Hepatocyte (in vitro differentiated cells): ENCODE data around the gene PDGFRA. TPM values are rescaled to one million over a fixed set of nuclear protein-coding genes. Genes with fewer than 3 reads are reported as not detected.
A peak's percentile ranks its signal among the peaks of the same experiment; 100 is the strongest.

Experiments
- DNase-seq: peaks from one replicate; pipeline ENCODE4 v3.0.0-alpha.2; 2016; ENCODE audit warnings: low spot score
- H2AFZ ChIP-seq: fragments of 200-600 bp; sonication (generic); 2 replicates; pipeline ENCODE4 v1.6.0; 2016; ENCODE audit warnings: antibody characterized with exemption, mild to moderate bottlenecking
- H3K27ac ChIP-seq: fragments of 200-600 bp; sonication (generic); 2 replicates; pipeline ENCODE4 v1.5.1; 2016; ENCODE audit warnings: mild to moderate bottlenecking
- H3K27me3 ChIP-seq: fragments of 200-600 bp; sonication (generic); 2 replicates; pipeline ENCODE4 v1.6.1; 2016
- H3K36me3 ChIP-seq: fragments of 200-600 bp; sonication (generic); replicated peaks from 2 replicates; pipeline ENCODE4 v1.5.1; 2016; ENCODE audit warnings: low read depth; ENCODE audit not compliant: insufficient read depth
- H3K4me1 ChIP-seq: fragments of 200-600 bp; sonication (generic); 2 replicates; pipeline ENCODE4 v1.5.1; 2016; ENCODE audit warnings: mild to moderate bottlenecking, moderate library complexity; ENCODE audit not compliant: insufficient read depth
- H3K4me2 ChIP-seq: fragments of 200-600 bp; sonication (generic); 2 replicates; pipeline ENCODE4 v1.6.0; 2016
- H3K4me3 ChIP-seq: fragments of 200-600 bp; sonication (generic); 2 replicates; pipeline ENCODE4 v1.5.1; 2016; ENCODE audit warnings: mild to moderate bottlenecking
- H3K79me2 ChIP-seq: fragments of 200-600 bp; sonication (generic); 2 replicates; pipeline ENCODE4 v1.6.0; 2017; ENCODE audit warnings: mild to moderate bottlenecking
- H3K9me2 ChIP-seq: fragments of 200-600 bp; sonication (generic); replicated peaks from 2 replicates; pipeline ENCODE4 v1.6.0; 2017; ENCODE audit warnings: mild to moderate bottlenecking; ENCODE audit not compliant: insufficient read depth
- H3K9me3 ChIP-seq: fragments of 200-600 bp; sonication (generic); 2 replicates; pipeline ENCODE4 v1.5.1; 2016; ENCODE audit warnings: low read depth, mild to moderate bottlenecking
- H4K20me1 ChIP-seq: fragments of 200-600 bp; sonication (generic); 2 replicates; pipeline ENCODE4 v1.6.0; 2016; ENCODE audit warnings: mild to moderate bottlenecking; ENCODE audit not compliant: insufficient read depth, poor library complexity, severe bottlenecking
- EZH2 ChIP-seq: fragments of 200-600 bp; sonication (generic); IDR thresholded peaks from 2 replicates; pipeline ENCODE4 v1.6.1; 2016; ENCODE audit warnings: antibody characterized with exemption, mild to moderate bottlenecking, borderline replicate concordance
- EZH2phosphoT487 ChIP-seq: fragments of 200-600 bp; sonication (generic); IDR thresholded peaks from one replicate; pipeline ENCODE4 v1.6.1; 2018; ENCODE audit warnings: antibody characterized with exemption, mild to moderate bottlenecking, low read depth, moderate library complexity; ENCODE audit not compliant: unreplicated experiment, severe bottlenecking
- WGBS: methylation state at CpG from one replicate; pipeline ENCODE4 v1.1.6; 2016; ENCODE audit warnings: low lambda C conversion rate; ENCODE audit errors: missing lambda C conversion rate; 5-methylcytosine and 5-hydroxymethylcytosine counted together
- polyA plus RNA-seq: library from polyadenylated mRNA; unstranded; fragments of >200 nt; fragmentation: Nextera tagmentation; extraction: Ambion mirVana; gene quantifications from 2 replicates; pipeline ENCODE4 v1.2.1, GENCODE V29; 2016
- total RNA-seq: library from RNA; depleted of rRNA; stranded (reverse); fragments of >200 nt; gene quantifications from 2 replicates; pipeline ENCODE4 v1.2.3, GENCODE V29; 2014
- TF ChIP-seq, protein P1 (sequence below): fragments of 200-600 bp; sonication (generic); IDR thresholded peaks from 2 replicates; pipeline ENCODE4 v1.5.1; 2016; ENCODE audit warnings: antibody characterized with exemption, mild to moderate bottlenecking; ENCODE audit not compliant: poor library complexity

The PDGFRA gene
- total and polyA plus RNA-seq, 2 experiments from 2014 or later, result 36.3 to 117 TPM

GRCh38 chr4:54225598-54226403 is 3.3 kb upstream of the PDGFRA start:
- Histone ChIP-seq H3K9me3 (no peaks in the 10 kb centered on the region), H3K36me3 (no peaks in the 10 kb centered on the region), H3K4me1 (peaks cover 19% of the 10 kb centered on the region), H3K27ac (peak overlapping the region; percentile 96), H3K79me2 (peaks cover 16% of the 10 kb centered on the region), H3K4me3 (peak overlapping the region; percentile 77), H4K20me1 (no peaks in the 10 kb centered on the region), H3K4me2 (peak overlapping the region; percentile 97), H3K9me2 (no peaks in the 10 kb centered on the region), H3K27me3 (peaks cover 32% of the 10 kb centered on the region), H2AFZ (peak overlapping the region; percentile 41)
- 24% methylated on average over 33 of the region's 33 CpGs for WGBS
- DNase-seq, result peak; percentile 16
- TF ChIP-seq EZH2 (no peak), EZH2phosphoT487 (peak; percentile 16)
- TF ChIP-seq, protein P1, sequence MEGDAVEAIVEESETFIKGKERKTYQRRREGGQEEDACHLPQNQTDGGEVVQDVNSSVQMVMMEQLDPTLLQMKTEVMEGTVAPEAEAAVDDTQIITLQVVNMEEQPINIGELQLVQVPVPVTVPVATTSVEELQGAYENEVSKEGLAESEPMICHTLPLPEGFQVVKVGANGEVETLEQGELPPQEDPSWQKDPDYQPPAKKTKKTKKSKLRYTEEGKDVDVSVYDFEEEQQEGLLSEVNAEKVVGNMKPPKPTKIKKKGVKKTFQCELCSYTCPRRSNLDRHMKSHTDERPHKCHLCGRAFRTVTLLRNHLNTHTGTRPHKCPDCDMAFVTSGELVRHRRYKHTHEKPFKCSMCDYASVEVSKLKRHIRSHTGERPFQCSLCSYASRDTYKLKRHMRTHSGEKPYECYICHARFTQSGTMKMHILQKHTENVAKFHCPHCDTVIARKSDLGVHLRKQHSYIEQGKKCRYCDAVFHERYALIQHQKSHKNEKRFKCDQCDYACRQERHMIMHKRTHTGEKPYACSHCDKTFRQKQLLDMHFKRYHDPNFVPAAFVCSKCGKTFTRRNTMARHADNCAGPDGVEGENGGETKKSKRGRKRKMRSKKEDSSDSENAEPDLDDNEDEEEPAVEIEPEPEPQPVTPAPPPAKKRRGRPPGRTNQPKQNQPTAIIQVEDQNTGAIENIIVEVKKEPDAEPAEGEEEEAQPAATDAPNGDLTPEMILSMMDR, result no peak

- 6% methylated on average over 46 of the region's 47 CpGs for WGBS
- Histone ChIP-seq H3K27ac (peak overlapping the region; percentile 96), H3K36me3 (no peaks in the 10 kb centered on the region), H3K4me2 (peak overlapping the region; percentile 97), H3K79me2 (peaks cover 25% of the 10 kb centered on the region), H3K4me3 (peak overlapping the region; percentile 77), H4K20me1 (no peaks in the 10 kb centered on the region), H2AFZ (peak overlapping the region; percentile 41), H3K9me3 (no peaks in the 10 kb centered on the region), H3K27me3 (peaks cover 40% of the 10 kb centered on the region), H3K9me2 (no peaks in the 10 kb centered on the region), H3K4me1 (peaks cover 19% of the 10 kb centered on the region)
- DNase-seq, result peak; percentile 65
- no peak for TF ChIP-seq EZH2
- TF ChIP-seq, protein P1, result no peak
- no peak for TF ChIP-seq EZH2phosphoT487
Measured at GRCh38 chr4:54226404-54227255, 2.5 kb upstream of the PDGFRA start.

DNA sequence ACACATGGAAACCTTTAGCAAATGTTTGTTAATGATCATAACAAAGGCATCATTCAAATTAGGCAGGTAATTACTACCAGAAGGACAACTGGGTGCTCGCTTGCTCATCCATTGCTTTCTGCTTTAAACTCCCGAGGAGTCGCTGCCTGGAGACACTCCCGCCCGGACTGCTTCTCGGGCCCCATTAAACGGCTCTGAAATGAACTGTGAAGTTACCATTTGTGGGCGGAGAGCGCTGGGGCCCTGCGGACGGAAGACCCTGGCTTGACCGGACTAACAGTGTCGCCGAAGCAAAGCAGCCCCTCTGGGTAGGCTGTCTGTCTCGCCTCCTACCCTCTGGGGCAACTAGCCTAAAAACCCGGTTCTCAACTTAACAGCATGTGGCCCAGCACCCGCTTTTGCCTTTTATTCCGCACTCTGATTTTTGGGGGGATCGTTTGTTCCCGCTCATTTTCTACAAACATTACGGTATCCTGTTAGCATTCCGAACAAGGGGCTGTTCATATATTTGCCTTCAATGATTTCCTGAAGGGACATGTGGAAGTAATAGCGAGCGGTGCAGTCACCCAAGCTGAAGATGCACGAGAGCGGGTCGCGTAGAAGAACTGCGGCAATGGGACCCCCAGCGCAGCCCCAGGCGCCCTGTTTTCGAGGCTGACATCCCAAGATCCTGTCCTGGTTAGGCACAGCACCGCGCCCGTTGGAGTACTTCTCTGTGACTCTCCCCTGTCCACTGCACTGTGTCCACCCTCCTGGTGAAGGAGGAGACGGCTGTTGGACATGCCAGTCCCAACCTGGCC is 1.6 kb upstream of the PDGFRA start:
- 1% methylated on average over 36 of the region's 36 CpGs for WGBS
- H3K9me3 ChIP-seq, result no peaks in the 10 kb centered on the region
- peak overlapping the region; percentile 77 for H3K4me3 ChIP-seq
- peak overlapping the region; percentile 96 for H3K27ac ChIP-seq
- peaks cover 49% of the 10 kb centered on the region for H3K27me3 ChIP-seq
- H3K79me2 ChIP-seq, result peaks cover 33% of the 10 kb centered on the region
- H3K4me1 ChIP-seq, result peaks cover 19% of the 10 kb centered on the region
- H3K9me2 ChIP-seq, result no peaks in the 10 kb centered on the region
- no peaks in the 10 kb centered on the region for H3K36me3 ChIP-seq
- peak; percentile 60 for DNase-seq
- H4K20me1 ChIP-seq, result no peaks in the 10 kb centered on the region
- TF ChIP-seq EZH2phosphoT487 (no peak), EZH2 (peak; percentile 15)
- TF ChIP-seq, protein P1, result peak; percentile 2
- H3K4me2 ChIP-seq, result peak overlapping the region; percentile 97
- peak overlapping the region; percentile 41 for H2AFZ ChIP-seq
